KOPT-K1 (cell line): ENCODE measurements around the gene CACUL1.
"Not testable (repeated sequence)": the region's sequence is repeated elsewhere in the genome, so short reads cannot be mapped to it uniquely, and the experiment has no call there.

Experiments
- H3K27ac ChIP-seq: fragments of 200-600 bp; sonication (generic); 2 replicates; pipeline ENCODE4 v1.5.1; 2016; ENCODE audit warnings: antibody characterized with exemption, mild to moderate bottlenecking, low read depth, low read length; ENCODE audit not compliant: poor library complexity, severe bottlenecking
- H3K36me3 ChIP-seq: fragments of 200-600 bp; sonication (generic); 2 replicates; pipeline ENCODE4 v1.5.1; 2017; ENCODE audit warnings: antibody characterized with exemption, mild to moderate bottlenecking, low read length, moderate library complexity; ENCODE audit not compliant: insufficient read depth
- H3K9me3 ChIP-seq: fragments of 200-600 bp; sonication (generic); 2 replicates; pipeline ENCODE4 v1.5.1; 2017; ENCODE audit warnings: antibody characterized with exemption, low read length, mild to moderate bottlenecking; ENCODE audit not compliant: insufficient read depth, poor library complexity, severe bottlenecking

Gene CACUL1

GRCh38 chr10:118694848-118695247 is 59.9 kb downstream of the CACUL1 start:
- Histone ChIP-seq H3K27ac (no peak overlapping the region), H3K36me3 (peaks cover 15% of the 10 kb centered on the region)

DNA sequence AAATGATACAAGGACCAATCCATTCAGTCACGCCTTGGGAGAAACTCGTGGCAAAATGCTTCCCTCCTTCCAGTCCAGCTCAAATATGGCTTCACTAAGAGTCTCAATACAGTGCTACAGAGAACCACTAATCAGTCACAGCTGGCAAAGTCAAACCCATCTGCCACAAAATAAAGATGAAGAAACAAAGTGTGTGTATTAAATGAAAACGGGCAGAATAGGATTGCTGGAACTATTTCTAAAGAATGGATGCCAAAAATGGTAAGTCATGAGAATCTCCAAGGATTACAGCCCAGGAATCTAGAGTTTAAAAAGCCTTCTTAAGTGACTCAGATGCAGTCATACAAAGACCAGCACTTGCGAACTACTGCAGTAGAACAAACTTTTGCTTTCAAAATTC is 61.9 kb downstream of the CACUL1 start:
- Histone ChIP-seq H3K36me3 (peaks cover 24% of the 10 kb centered on the region), H3K9me3 (no peaks in the 10 kb centered on the region), H3K27ac (no peak overlapping the region)

More at GRCh38 chr10:118694848-118695247, 59.9 kb downstream of the CACUL1 start:
- H3K9me3 ChIP-seq, result no peaks in the 10 kb centered on the region

DNA sequence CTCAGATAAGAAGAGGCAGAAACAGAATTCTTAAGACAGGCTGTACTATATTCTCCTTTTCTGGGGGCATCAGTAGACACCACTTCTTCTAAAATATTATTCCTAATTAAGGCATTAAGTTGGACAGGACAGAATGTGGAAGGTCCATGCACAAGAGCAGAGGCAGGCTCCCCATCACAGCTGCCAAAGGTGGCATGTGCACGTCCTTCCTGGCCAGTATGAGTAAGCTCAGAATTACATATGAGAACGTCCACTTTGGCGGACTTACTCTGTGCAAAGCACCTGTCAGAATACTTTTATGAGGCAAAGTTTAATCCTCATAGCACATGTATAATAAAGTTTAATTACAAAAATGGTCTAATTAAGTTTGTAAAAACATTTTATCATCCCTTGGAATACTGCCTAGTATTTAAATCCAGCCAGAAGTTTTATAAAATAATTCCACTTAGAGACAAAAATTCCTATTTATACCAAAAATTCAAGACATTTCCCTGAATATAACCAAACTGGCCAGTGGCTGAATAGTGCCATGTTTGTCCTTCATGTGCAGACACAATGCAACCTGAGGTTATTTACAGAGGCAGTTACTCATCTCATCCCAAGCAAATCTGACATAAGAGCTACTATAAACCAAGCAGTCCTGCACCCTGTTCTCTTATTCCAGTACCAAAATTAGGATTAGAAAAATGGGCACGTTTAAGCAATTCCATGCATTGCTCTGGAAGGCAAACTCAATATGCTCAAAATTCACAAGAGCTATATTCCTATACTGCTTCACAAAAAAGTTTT is 65.5 kb downstream of the CACUL1 start:
- Histone ChIP-seq H3K27ac (no peak overlapping the region), H3K36me3 (peaks cover 52% of the 10 kb centered on the region), H3K9me3 (no peaks in the 10 kb centered on the region)

DNA sequence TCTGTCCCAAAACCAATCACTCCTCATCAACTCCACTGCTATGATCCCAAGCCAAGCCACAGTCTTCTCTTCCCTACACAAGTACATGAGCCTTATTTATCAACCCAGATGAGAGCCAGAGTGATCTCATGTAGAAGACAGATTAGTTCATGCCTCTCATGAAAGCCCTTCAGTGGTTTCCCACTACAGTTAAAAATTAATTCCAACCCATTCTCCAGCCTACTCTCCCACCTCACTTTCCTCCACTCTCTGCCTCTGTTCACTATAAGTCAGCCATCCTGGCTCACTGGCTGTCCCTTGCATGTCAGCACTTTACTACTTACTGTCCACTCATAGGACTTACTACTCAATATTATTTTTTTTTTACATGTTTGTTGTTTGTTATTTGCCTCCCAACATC is 67.3 kb downstream of the CACUL1 start:
- Histone ChIP-seq H3K27ac (no peak overlapping the region), H3K36me3 (peaks cover 64% of the 10 kb centered on the region), H3K9me3 (no peaks in the 10 kb centered on the region)

DNA sequence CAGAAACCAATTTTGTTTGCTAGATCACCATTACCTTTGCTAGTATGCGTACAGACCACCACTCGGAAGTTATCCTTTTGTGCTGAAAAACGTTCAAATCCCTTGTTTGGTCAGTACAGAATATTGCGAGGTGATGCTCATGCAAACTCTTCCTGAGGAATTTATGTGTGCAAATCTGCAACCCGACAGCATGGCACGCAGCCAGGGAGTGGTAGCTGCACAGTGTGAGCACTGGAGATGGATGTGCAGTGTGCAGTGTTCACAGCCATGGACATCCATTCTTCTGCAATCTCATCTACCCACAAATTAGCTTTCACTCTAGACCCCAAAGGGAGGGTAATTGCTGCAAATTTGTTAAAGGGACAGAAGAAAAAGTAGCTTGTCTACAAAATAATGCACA is 72.2 kb downstream of the CACUL1 start:
- Histone ChIP-seq H3K36me3 (peaks cover 64% of the 10 kb centered on the region), H3K9me3 (no peaks in the 10 kb centered on the region), H3K27ac (no peak overlapping the region)

DNA sequence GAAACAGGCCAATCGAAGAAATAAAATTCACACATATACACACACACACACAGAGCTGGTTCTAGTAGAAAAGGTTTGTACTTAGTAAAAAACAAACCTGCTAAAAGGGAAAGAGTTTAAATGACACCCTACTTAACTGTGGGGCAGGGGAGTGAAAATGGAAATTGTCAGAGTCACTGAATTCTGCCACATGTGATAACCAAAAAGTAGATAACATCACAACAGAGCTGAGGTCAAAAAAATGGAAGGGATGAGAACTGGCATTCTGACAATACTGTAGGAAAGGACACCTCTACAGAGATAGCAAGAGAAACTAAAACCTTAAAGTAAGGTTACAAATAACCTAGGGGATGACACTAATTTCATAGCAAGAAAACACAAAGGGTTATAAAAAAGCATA is 74.6 kb downstream of the CACUL1 start:
- Histone ChIP-seq H3K27ac (no peak overlapping the region), H3K9me3 (no peaks in the 10 kb centered on the region), H3K36me3 (peaks cover 41% of the 10 kb centered on the region)

- no peak overlapping the region for H3K27ac ChIP-seq
- no peaks in the 10 kb centered on the region for H3K9me3 ChIP-seq
- peaks cover 7% of the 10 kb centered on the region; the same call in 1 of the 2 replicates for H3K36me3 ChIP-seq
Measured at GRCh38 chr10:118674226-118674919, 80.4 kb downstream of the CACUL1 start.

DNA sequence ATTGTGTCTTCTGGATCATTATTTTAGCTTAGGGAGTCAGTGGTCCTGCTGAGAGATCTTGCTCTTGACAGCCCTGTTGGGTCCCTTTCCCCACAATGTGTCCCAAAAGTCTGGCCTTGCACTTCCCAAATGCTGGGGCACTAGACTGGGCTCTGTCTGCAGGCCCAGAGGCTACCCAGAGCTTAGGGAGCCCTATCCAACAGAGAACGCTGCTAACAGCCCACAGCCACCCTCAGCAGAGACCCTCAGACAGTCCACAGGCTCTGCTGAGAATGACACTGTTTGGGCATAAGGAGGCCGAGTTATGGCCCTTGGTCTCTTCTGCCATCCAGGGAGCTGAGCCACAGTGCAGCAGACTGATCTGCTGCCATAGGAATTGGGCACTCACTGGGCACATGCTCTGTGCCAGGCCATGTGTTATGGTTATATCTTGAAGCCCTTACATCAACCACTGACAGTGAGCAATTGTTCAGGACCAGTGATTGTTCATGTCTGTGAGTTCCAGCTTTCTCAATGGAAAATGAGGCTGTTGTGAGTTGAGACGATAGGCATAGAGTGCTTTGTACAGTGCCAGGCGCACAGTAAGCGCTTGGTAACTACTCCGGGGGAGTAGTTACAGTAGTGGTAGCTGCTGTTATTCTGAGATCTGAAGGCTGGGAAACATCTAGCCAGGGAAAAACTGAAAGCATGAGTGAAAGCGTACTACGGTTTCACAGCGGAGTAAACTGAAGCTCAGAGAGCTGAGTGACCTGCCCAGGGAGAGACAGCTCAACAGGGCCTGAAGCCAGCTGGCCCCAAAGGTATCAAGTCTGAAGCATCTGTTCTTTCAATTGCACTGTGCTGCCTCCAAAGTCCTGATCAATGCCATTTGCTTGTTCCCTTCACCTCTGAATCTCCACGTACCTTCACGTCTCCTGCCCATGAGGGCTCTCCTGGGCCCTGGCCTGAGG is 81.7 kb downstream of the CACUL1 start:
- no peaks in the 10 kb centered on the region for H3K9me3 ChIP-seq
- peaks cover 7% of the 10 kb centered on the region; the same call in 1 of the 2 replicates for H3K36me3 ChIP-seq
- no peak overlapping the region for H3K27ac ChIP-seq

- Histone ChIP-seq H3K9me3 (no peaks in the 10 kb centered on the region), H3K36me3 (peaks cover 7% of the 10 kb centered on the region; the same call in 1 of the 2 replicates), H3K27ac (no peak overlapping the region)
Measured at GRCh38 chr10:118672153-118672552, 82.6 kb downstream of the CACUL1 start.

GRCh38 chr10:118671221-118671620 is 83.5 kb downstream of the CACUL1 start:
- H3K36me3 ChIP-seq, H3K9me3 ChIP-seq, H3K27ac ChIP-seq: not testable (repeated sequence)

- H3K27ac ChIP-seq, result no peak overlapping the region
- no peaks in the 10 kb centered on the region for H3K9me3 ChIP-seq
- peaks cover 7% of the 10 kb centered on the region; the same call in 1 of the 2 replicates for H3K36me3 ChIP-seq
Measured at GRCh38 chr10:118670472-118671124, 84.2 kb downstream of the CACUL1 start.

GRCh38 chr10:118669835-118670234 is 84.9 kb downstream of the CACUL1 start:
- Histone ChIP-seq H3K36me3 (peaks cover 7% of the 10 kb centered on the region; the same call in 1 of the 2 replicates), H3K27ac (no peak overlapping the region)

GRCh38 chr10:118669020-118669791 is 85.6 kb downstream of the CACUL1 start:
- Histone ChIP-seq H3K36me3 (peaks cover 6% of the 10 kb centered on the region; the same call in 1 of the 2 replicates), H3K9me3 (no peaks in the 10 kb centered on the region), H3K27ac (no peak overlapping the region)

More at GRCh38 chr10:118669835-118670234, 84.9 kb downstream of the CACUL1 start:
- H3K9me3 ChIP-seq, result no peaks in the 10 kb centered on the region
